Fibroblast of lung (primary cell): Measurements from ENCODE around the gene RS1. TPM values are rescaled to one million over a fixed set of nuclear protein-coding genes. Genes with fewer than 3 reads are reported as not detected.

ENCODE experiments used
- DNase-seq, 2 donors: peaks; one replicate each; pipeline versions ENCODE4 v3.0.0 to v3.0.0-alpha.2; 2010; ENCODE audit warnings: low read depth in 2 of 2
- H2AFZ ChIP-seq: 2 replicates; pipeline ENCODE4 v1.5.1; 2012; ENCODE audit warnings: low read length, control low read depth, inconsistent platforms
- H3K27ac ChIP-seq: 2 replicates; pipeline ENCODE4 v1.5.1; 2011; ENCODE audit warnings: low read length, control low read depth; ENCODE audit not compliant: insufficient read depth
- H3K27me3 ChIP-seq: 2 replicates; pipeline ENCODE4 v1.5.1; 2011; ENCODE audit warnings: mild to moderate bottlenecking, low read length; ENCODE audit not compliant: control insufficient read depth, insufficient read depth
- H3K36me3 ChIP-seq: 2 replicates; pipeline ENCODE4 v1.5.1; 2011; ENCODE audit warnings: low read length; ENCODE audit not compliant: control insufficient read depth, insufficient read depth
- H3K4me1 ChIP-seq: 2 replicates; pipeline ENCODE4 v1.5.1; 2011; ENCODE audit warnings: low read length; ENCODE audit not compliant: control insufficient read depth, insufficient read depth; ENCODE audit errors: extremely low read depth
- H3K4me2 ChIP-seq: 2 replicates; pipeline ENCODE4 v1.5.1; 2011; ENCODE audit warnings: low read length, control low read depth; ENCODE audit not compliant: insufficient read depth; ENCODE audit errors: extremely low read depth
- H3K4me3 ChIP-seq, 4 experiments: fragments of 200-600 bp in 1 of 4; sonication (generic) in 1 of 4; replicated peaks in 1 of 4; 2 replicates each; pipeline ENCODE4 v1.5.1; 2011 to 2016; ENCODE audit warnings: low read length in 4 of 4, low read depth in 3 of 4, mild to moderate bottlenecking in 3 of 4, control low read depth in 2 of 4, inconsistent platforms in 1 of 4, mixed read lengths in 1 of 4; ENCODE audit not compliant: insufficient read depth in 1 of 4; ENCODE audit errors: control extremely low read depth in 1 of 4
- H3K79me2 ChIP-seq: 2 replicates; pipeline ENCODE4 v1.5.1; 2012; ENCODE audit warnings: mild to moderate bottlenecking, low read length, inconsistent platforms; ENCODE audit not compliant: control insufficient read depth, insufficient read depth
- H3K9ac ChIP-seq: 2 replicates; pipeline ENCODE4 v1.5.1; 2011; ENCODE audit warnings: mild to moderate bottlenecking, low read length, control low read depth; ENCODE audit not compliant: insufficient read depth
- H3K9me3 ChIP-seq: 2 replicates; pipeline ENCODE4 v1.5.1; 2012; ENCODE audit warnings: low read depth, low read length; ENCODE audit not compliant: control insufficient read depth, insufficient read depth
- H4K20me1 ChIP-seq: 2 replicates; pipeline ENCODE4 v1.5.1; 2011; ENCODE audit warnings: low read length; ENCODE audit not compliant: control insufficient read depth, insufficient read depth; ENCODE audit errors: extremely low read depth
- CTCF ChIP-seq, 2 donors: IDR thresholded peaks in 1 of 2; conservative IDR thresholded peaks in 1 of 2; 1 replicate in 1 of 2; 2 replicates in 1 of 2; pipeline ENCODE4 v1.5.1; 2011 to 2012; ENCODE audit warnings: low read length in 2 of 2, control low read depth in 1 of 2, inconsistent platforms in 1 of 2, low read depth in 1 of 2, mild to moderate bottlenecking in 1 of 2
- EZH2 ChIP-seq: IDR thresholded peaks from 2 replicates; pipeline ENCODE4 v1.5.1; 2012; ENCODE audit warnings: low read length, control low read depth, mild to moderate bottlenecking; ENCODE audit errors: missing control alignments
- polyA plus RNA-seq, 2 donors: library from polyadenylated mRNA; depleted of rRNA in 1 of 2; stranded (reverse) in 1 of 2; unstranded in 1 of 2; fragments of >200 nt; gene quantifications; 2 replicates each; pipeline ENCODE4 v1.2.1, GENCODE V29; 2011 to 2012; ENCODE audit warnings: missing spikeins in 1 of 2
- total RNA-seq: library from RNA; depleted of rRNA; stranded (reverse); fragments of >200 nt; gene quantifications from 2 replicates; pipeline ENCODE4 v1.2.1, GENCODE V29; 2014

RS1 gene
- total and polyA plus RNA-seq, 2 donors (not counting 1 experiment from before 2014, with no cell fraction given) = not detected

DNA sequence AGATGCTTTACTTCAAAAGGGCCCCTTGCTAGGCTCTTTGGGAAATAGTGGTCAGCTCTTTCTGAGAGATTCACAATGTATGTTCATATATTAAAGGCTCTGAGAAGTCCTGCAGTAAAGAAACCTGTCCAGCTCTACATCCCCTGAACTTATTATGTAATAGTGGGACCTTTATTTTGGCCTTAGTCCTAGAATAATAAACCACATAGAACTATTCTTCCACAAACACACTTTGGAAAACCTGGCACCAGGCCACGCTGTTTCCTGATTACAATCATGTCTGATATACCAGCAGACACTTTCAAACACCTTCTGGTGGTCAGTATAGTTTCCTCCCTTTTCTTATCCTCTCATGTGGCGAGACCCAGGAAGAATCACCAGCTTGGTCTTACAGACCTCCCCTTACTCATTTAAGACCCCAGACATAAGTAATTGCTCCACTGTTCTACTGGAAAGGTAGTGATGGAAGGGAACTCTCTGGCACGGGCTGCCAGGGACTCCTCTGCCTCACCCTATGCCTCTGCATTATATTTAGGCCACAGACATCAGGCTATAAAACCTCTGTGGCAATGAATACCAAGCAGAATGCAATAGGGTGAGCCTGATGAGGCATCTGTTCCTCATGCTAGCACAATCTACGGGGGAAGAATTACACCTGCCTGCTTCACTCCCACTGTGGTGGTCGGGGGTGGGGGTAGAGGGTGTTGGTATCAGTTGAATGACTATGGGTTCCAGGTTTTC lies 29.9 kb upstream of the RS1 start:
- H3K27ac ChIP-seq = no peak overlapping the region
- no peaks in the 10 kb centered on the region for H4K20me1 ChIP-seq
- DNase-seq = peak; percentile 33 to 45
- no peak for TF ChIP-seq CTCF (conservative IDR thresholded peaks at IDR 0.05 in 1 of 2, IDR thresholded peaks at IDR 0.05 in 1 of 2; ENCODE audit: low read depth in 1 of 2, low read length in 2 of 2)
- TF ChIP-seq EZH2 = no peak
- H3K9ac ChIP-seq = no peak overlapping the region
- no peak overlapping the region for H3K4me3 ChIP-seq
- no peaks in the 10 kb centered on the region for H3K36me3 ChIP-seq
- H3K79me2 ChIP-seq = no peaks in the 10 kb centered on the region
- H2AFZ ChIP-seq = no peak overlapping the region
- no peaks in the 10 kb centered on the region for H3K4me1 ChIP-seq
- H3K27me3 ChIP-seq = no peaks in the 10 kb centered on the region
- no peaks in the 10 kb centered on the region for H3K9me3 ChIP-seq
- no peak overlapping the region for H3K4me2 ChIP-seq

- peak in 1 of 2 donors; percentile 31 for DNase-seq
- Histone ChIP-seq H3K27me3 (no peaks in the 10 kb centered on the region), H2AFZ (no peak overlapping the region), H3K4me3 (no peak overlapping the region), H4K20me1 (no peaks in the 10 kb centered on the region), H3K9me3 (no peaks in the 10 kb centered on the region), H3K27ac (no peak overlapping the region), H3K4me1 (no peaks in the 10 kb centered on the region), H3K79me2 (no peaks in the 10 kb centered on the region), H3K9ac (no peak overlapping the region), H3K36me3 (no peaks in the 10 kb centered on the region), H3K4me2 (no peak overlapping the region)
- no peak for TF ChIP-seq CTCF (conservative IDR thresholded peaks at IDR 0.05 in 1 of 2, IDR thresholded peaks at IDR 0.05 in 1 of 2; ENCODE audit: low read depth in 1 of 2, low read length in 2 of 2)
- TF ChIP-seq EZH2 = no peak
Observed at GRCh38 chrX:18698737-18699650, 27.1 kb upstream of the RS1 start.

DNA sequence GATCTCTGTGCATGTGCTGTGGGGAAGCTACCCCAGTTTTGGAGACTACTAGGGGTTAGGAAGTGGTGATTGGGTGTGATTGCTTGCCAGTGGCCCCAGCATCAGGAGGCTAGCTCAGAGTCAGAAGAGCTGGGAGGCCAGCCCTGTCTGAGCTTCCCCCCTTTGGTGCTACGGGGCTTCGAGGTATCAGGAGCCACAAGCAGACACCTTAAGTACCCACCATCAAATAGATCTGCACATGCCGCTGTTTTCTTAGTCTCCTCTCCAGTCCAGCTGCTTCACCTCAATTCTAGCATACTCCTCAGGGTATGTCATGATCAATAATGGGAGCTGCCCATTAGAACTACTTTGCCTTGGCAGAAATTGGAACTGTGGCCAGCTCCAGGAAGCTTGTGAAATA lies 24.7 kb upstream of the RS1 start:
- Histone ChIP-seq H4K20me1 (no peaks in the 10 kb centered on the region), H3K27me3 (no peaks in the 10 kb centered on the region), H3K9me3 (no peaks in the 10 kb centered on the region), H3K4me2 (no peak overlapping the region), H3K36me3 (no peaks in the 10 kb centered on the region), H3K4me3 (no peak overlapping the region), H3K79me2 (no peaks in the 10 kb centered on the region), H3K27ac (no peak overlapping the region), H2AFZ (no peak overlapping the region), H3K4me1 (no peaks in the 10 kb centered on the region), H3K9ac (no peak overlapping the region)
- TF ChIP-seq EZH2 (no peak), CTCF (conservative IDR thresholded peaks at IDR 0.05 in 1 of 2, IDR thresholded peaks at IDR 0.05 in 1 of 2; ENCODE audit: low read depth in 1 of 2, low read length in 2 of 2) (no peak)
- no peak for DNase-seq
